GM10266 (cell line): ENCODE data around the gene RNF6.

Experiments
- DNase-seq: peaks from one replicate; pipeline ENCODE4 v3.0.0; 2012; ENCODE audit errors: extremely low spot score
- TF ChIP-seq, protein P1 (sequence below): IDR thresholded peaks from 2 replicates; pipeline ENCODE4 v1.5.1; 2012; ENCODE audit warnings: mild to moderate bottlenecking, low read depth; ENCODE audit not compliant: control insufficient read depth, insufficient read depth; ENCODE audit errors: missing control alignments

The RNF6 gene

GRCh38 chr13:26213345-26213744 is 8.8 kb downstream of the RNF6 start:
- TF ChIP-seq, protein P1, sequence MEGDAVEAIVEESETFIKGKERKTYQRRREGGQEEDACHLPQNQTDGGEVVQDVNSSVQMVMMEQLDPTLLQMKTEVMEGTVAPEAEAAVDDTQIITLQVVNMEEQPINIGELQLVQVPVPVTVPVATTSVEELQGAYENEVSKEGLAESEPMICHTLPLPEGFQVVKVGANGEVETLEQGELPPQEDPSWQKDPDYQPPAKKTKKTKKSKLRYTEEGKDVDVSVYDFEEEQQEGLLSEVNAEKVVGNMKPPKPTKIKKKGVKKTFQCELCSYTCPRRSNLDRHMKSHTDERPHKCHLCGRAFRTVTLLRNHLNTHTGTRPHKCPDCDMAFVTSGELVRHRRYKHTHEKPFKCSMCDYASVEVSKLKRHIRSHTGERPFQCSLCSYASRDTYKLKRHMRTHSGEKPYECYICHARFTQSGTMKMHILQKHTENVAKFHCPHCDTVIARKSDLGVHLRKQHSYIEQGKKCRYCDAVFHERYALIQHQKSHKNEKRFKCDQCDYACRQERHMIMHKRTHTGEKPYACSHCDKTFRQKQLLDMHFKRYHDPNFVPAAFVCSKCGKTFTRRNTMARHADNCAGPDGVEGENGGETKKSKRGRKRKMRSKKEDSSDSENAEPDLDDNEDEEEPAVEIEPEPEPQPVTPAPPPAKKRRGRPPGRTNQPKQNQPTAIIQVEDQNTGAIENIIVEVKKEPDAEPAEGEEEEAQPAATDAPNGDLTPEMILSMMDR, result no peak

DNA sequence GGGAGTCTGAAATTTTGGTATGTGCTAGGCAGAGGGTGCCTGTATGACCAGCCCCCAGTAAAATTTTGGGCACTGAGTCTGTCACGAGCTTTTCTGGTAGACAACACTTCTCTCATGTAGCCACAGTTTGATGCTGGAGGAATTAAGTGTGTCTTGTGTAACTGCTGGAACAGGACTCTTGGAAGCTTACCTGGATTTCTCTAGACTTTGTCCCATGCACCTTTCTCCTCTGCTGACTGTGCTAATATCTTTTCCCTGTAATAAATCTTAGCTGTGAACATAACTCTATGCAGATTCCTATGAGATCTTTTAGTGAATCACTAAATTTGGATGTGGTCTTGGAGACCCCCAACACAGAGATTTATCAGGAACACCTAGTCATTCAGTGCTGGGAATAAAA is 13.8 kb downstream of the RNF6 start:
- DNase-seq, result no peak

More at GRCh38 chr13:26213345-26213744, 8.8 kb downstream of the RNF6 start:
- DNase-seq, result no peak

DNA sequence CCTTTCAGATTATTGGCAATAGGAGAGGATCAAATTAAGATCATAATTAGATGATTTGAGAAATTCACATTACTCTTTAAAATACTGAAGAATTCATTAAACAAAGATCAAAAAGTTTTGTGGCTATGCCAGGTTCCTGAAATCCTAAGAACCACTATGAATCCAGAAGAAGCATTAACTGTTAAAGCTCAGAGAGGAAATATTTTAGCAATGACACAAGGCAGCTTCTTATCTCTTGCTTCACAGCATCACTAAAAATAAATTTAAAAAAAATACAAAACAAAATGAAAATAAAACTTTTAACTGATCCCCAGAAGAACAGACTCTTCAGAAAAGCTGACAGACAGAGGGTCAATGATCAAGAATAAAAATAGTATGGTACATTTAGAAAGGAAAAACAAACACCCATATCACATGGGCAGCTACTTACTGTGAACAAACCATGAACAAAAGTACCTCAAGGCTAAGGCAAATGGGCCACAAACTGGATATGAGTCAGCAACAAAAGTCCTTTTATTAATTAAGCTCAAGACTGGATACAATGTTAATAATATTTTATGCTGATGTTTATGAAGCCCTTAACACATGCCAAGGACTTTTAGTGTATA is 19.6 kb downstream of the RNF6 start:
- TF ChIP-seq, protein P1, result no peak
- DNase-seq, result no peak

More for the DNA sequence above, 13.8 kb downstream of the RNF6 start:
- TF ChIP-seq, protein P1, result no peak

DNA sequence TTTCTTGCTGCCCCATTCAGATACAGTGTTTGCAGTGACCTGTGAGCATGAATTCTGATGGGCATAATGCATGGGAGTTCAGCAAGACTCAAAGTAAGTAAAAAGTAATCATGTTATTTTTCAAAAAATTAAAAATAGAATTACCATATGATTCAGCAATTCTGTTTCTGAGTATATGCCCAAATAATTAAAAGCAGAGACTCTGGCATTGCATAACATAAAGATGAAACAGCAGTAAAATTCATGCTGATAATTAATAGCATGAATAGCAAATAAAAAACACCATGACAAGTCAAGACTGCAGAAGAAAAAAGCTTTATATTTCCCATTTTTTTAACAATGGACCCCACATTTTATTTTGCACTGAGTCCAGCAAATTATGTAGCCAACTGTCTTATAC is 21.3 kb downstream of the RNF6 start:
- no peak for DNase-seq
- TF ChIP-seq, protein P1, result no peak

DNA sequence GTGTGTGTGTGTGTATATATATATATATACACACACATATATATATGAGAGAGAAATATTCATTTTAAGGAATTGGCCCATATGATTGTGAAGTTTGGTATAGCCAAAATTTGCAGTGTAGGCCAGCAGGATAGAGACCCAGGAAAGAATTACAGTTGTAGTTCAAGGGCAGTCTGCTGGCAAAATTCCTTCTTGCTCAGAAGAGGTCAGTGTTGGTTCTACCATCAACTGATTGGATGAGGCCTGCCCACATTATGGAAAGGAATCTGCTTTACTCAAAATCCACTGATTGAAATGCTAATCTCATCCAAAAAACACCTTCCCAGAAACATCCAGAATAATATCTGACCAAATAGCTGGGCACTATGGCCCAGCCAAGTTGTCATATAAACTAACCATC is 24.0 kb downstream of the RNF6 start:
- TF ChIP-seq, protein P1, result no peak
- no peak for DNase-seq

GRCh38 chr13:26197298-26197697 is 24.8 kb downstream of the RNF6 start:
- no peak for DNase-seq
- TF ChIP-seq, protein P1, result no peak

DNA sequence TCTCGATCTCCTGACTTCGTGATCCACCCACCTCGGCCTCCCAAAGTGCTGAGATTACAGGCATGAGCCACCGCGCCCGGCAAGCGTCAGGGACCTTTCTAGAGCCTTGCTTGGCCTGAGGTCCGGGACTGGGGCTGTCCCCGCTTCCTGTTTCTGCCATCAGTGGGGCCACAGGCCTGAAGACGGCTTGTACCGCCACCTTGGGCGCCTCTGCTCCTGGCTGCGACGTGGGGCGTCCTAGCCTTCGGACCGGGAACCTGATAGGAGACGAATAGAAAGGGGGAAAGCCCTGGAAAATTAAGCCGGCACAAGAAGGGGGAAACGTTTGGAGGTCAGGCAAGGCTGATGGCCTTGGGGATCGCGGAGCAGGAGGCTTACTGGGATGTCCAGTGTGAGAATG is 35.1 kb downstream of the RNF6 start:
- DNase-seq, result no peak
- TF ChIP-seq, protein P1, result no peak
